Measurements from ENCODE around the gene COL4A2.

DNA sequence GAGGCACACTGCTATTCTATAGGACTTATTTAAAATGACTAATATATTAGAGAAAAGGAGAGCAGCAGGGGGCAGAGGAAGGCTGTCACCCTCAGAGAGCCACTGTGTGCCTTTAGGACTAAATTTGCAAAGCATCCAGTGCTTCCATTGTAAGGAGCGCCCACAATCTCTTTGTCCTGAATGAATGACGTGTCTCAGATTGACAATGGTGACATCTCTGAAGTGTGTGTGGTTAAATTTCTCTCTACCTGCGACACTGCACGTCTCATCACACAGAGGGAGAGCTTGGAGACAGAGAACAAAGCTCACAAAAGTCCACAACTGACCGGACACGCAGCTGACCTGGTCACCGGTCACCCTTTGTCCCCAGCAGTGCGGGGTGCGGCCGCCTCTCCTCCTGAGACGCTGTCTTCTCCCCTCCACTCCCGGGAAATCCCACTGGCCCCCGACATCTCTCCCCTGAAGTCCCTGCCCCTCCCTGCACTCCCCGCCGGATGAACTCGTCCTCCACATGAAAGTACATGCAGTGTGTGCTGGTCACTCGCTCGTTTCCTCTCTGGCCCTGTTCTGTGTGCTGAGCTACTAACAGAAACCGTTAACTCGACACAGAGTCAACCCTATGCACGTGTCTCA lies 147.3 kb downstream of the COL4A2 start:
- TF ChIP-seq POLR2A (IDR thresholded peaks at IDR 0.05) (no peak), CTCF (IDR thresholded peaks at IDR 0.05) (no peak)
